PC-9 (cell line): ENCODE results near the gene MSI2. TPM values are rescaled to one million over a fixed set of nuclear protein-coding genes. Genes with fewer than 3 reads are reported as not detected.

Experiments used
- BruUV-seq: library from RNA; stranded (reverse); fragments of 400-500 nt; replicated peaks from 2 replicates; lab custom pipeline; 2021; lab: Mats Ljungman, UMichigan
- CTCF ChIA-PET: fragments of 300-600 bp; sonication (Branson Sonifier 250); formaldehyde crosslinking; loops from one replicate; lab custom pipeline; 2022; ENCODE audit warnings: antibody characterized with exemption; lab: Charles Lee
- POLR2A ChIA-PET: fragments of 300-600 bp; sonication (Branson Sonifier 250); formaldehyde crosslinking; loops from one replicate; lab custom pipeline; 2022; ENCODE audit warnings: antibody characterized with exemption; ENCODE audit not compliant: unreplicated experiment; lab: Charles Lee
- DNase-seq, 2 experiments: peaks; one replicate each; pipeline versions ENCODE4 v3.0.0 to v3.0.0-alpha.2; 2015 to 2022; ENCODE audit warnings: mixed read lengths in 1 of 2
- H2AFZ ChIP-seq: fragments of 200-600 bp; sonication (generic); 2 replicates; pipeline ENCODE4 v1.8.1; 2017; ENCODE audit warnings: antibody characterized with exemption
- H3F3A ChIP-seq: fragments of 200-600 bp; sonication (generic); 2 replicates; pipeline ENCODE4 v1.8.1; 2017; ENCODE audit warnings: antibody characterized with exemption, mild to moderate bottlenecking, low read depth; ENCODE audit not compliant: insufficient read depth
- H3K27ac ChIP-seq: fragments of 200-600 bp; sonication (generic); 2 replicates; pipeline ENCODE4 v1.6.1; 2016; ENCODE audit warnings: mixed run types
- H3K27me3 ChIP-seq: fragments of 200-600 bp; sonication (generic); 2 replicates; pipeline ENCODE4 v1.6.1; 2016; ENCODE audit warnings: low read depth, mixed run types; ENCODE audit not compliant: insufficient read depth
- H3K36me3 ChIP-seq: fragments of 200-600 bp; sonication (generic); 2 replicates; pipeline ENCODE4 v1.6.1; 2016; ENCODE audit warnings: low read depth, mixed run types
- H3K4me1 ChIP-seq: fragments of 200-600 bp; sonication (generic); replicated peaks from 2 replicates; pipeline ENCODE4 v1.6.1; 2016; ENCODE audit warnings: mixed run types; ENCODE audit not compliant: insufficient read depth
- H3K4me2 ChIP-seq: fragments of 200-600 bp; sonication (generic); 2 replicates; pipeline ENCODE4 v1.6.1; 2017; ENCODE audit warnings: mixed run types
- H3K4me3 ChIP-seq: fragments of 200-600 bp; sonication (generic); 2 replicates; pipeline ENCODE4 v1.6.1; 2016; ENCODE audit warnings: mixed run types
- H3K79me2 ChIP-seq: fragments of 200-600 bp; sonication (generic); 2 replicates; pipeline ENCODE4 v1.6.1; 2017; ENCODE audit warnings: low read depth, mixed run types
- H3K9me2 ChIP-seq: fragments of 200-600 bp; sonication (generic); 2 replicates; pipeline ENCODE4 v1.8.1; 2017; ENCODE audit warnings: mild to moderate bottlenecking; ENCODE audit not compliant: insufficient read depth
- H3K9me3 ChIP-seq: fragments of 200-600 bp; sonication (generic); 2 replicates; pipeline ENCODE4 v1.8.1; 2016; ENCODE audit warnings: low read depth; ENCODE audit not compliant: insufficient read depth
- H4K20me1 ChIP-seq: fragments of 200-600 bp; sonication (generic); 2 replicates; pipeline ENCODE4 v1.8.1; 2017; ENCODE audit not compliant: insufficient read depth
- CTCF ChIP-seq: fragments of 200-600 bp; sonication (generic); conservative IDR thresholded peaks from 2 replicates; pipeline ENCODE4 v1.6.1; 2017; ENCODE audit warnings: mixed run types, antibody characterized with exemption, mild to moderate bottlenecking, moderate library complexity
- EZH2 ChIP-seq: fragments of 200-600 bp; sonication (generic); IDR thresholded peaks from 2 replicates; pipeline ENCODE4 v1.8.0; 2017; ENCODE audit warnings: antibody characterized with exemption, low read depth
- intact Hi-C: fragments of 100-400 bp; cut with micrococcal nuclease; formaldehyde crosslinking; loops from one replicate; pipeline ENCODE4 v1.10.0; 2022; ENCODE audit not compliant: unreplicated experiment
- total RNA-seq: library from RNA; stranded (reverse); gene quantifications from 2 replicates; pipeline ENCODE4 v1.2.3, GENCODE V29; 2021

MSI2 gene
- total RNA-seq, 1 experiment from 2014 or later: 15.7 TPM

GRCh38 chr17:57372156-57372555, 115.8 kb downstream of the MSI2 start:
- H3K79me2 ChIP-seq: no peaks in the 10 kb centered on the region
- ChIA-PET POLR2A (interaction anchor here (0.7 kb wide), 1 partner anchor 1023 kb away, joined by 4 read pairs; no protein-coding TSS in a partner anchor), CTCF (no interaction called here)
- TF ChIP-seq CTCF: no peak
- TF ChIP-seq EZH2: no peak
- DNase-seq: peak in 1 of 2 experiments; percentile 90
- BruUV-seq: no TSS peak
- peaks cover 6% of the 10 kb centered on the region for H3K9me3 ChIP-seq
- no peaks in the 10 kb centered on the region for H4K20me1 ChIP-seq
- no peaks in the 10 kb centered on the region for H3K36me3 ChIP-seq
- intact Hi-C loops: no loop called here
- H3K4me2 ChIP-seq: peak overlapping the region; percentile 47
- H3K27ac ChIP-seq: peak overlapping the region; percentile 30
- H3K4me3 ChIP-seq: no peak overlapping the region
- peaks cover 8% of the 10 kb centered on the region; the same call in 1 of the 2 replicates for H3K27me3 ChIP-seq
- H3F3A ChIP-seq: peaks cover 46% of the 10 kb centered on the region
- H2AFZ ChIP-seq: no peak overlapping the region
- H3K9me2 ChIP-seq: no peaks in the 10 kb centered on the region
- H3K4me1 ChIP-seq: peaks cover 74% of the 10 kb centered on the region

GRCh38 chr17:57373048-57373447, 116.7 kb downstream of the MSI2 start:
- Histone ChIP-seq H3K4me1 (peaks cover 74% of the 10 kb centered on the region), H3K27ac (no peak overlapping the region), H3K4me2 (no peak overlapping the region), H3K36me3 (no peaks in the 10 kb centered on the region), H3F3A (peaks cover 46% of the 10 kb centered on the region), H4K20me1 (no peaks in the 10 kb centered on the region), H3K27me3 (peaks cover 8% of the 10 kb centered on the region; the same call in 1 of the 2 replicates), H2AFZ (no peak overlapping the region), H3K9me2 (no peaks in the 10 kb centered on the region), H3K4me3 (no peak overlapping the region), H3K9me3 (peaks cover 6% of the 10 kb centered on the region), H3K79me2 (no peaks in the 10 kb centered on the region)
- intact Hi-C loops: no loop called here
- no peak for DNase-seq
- ChIA-PET CTCF (no interaction called here), POLR2A (no interaction called here)
- no TSS peak for BruUV-seq
- TF ChIP-seq EZH2 (no peak), CTCF (no peak)

GRCh38 chr17:57373756-57374155, 117.4 kb downstream of the MSI2 start:
- no peak overlapping the region for H2AFZ ChIP-seq
- no peak overlapping the region for H3K4me2 ChIP-seq
- ChIA-PET POLR2A (no interaction called here), CTCF (no interaction called here)
- no peaks in the 10 kb centered on the region for H4K20me1 ChIP-seq
- peaks cover 46% of the 10 kb centered on the region for H3F3A ChIP-seq
- H3K79me2 ChIP-seq: no peaks in the 10 kb centered on the region
- peaks cover 8% of the 10 kb centered on the region; the same call in 1 of the 2 replicates for H3K27me3 ChIP-seq
- intact Hi-C loops: no loop called here
- TF ChIP-seq CTCF (no peak), EZH2 (no peak)
- peaks cover 6% of the 10 kb centered on the region for H3K9me3 ChIP-seq
- no peak overlapping the region for H3K4me3 ChIP-seq
- no peak for DNase-seq
- BruUV-seq: no TSS peak
- H3K27ac ChIP-seq: no peak overlapping the region
- no peaks in the 10 kb centered on the region for H3K9me2 ChIP-seq
- peaks cover 69% of the 10 kb centered on the region for H3K4me1 ChIP-seq
- no peaks in the 10 kb centered on the region for H3K36me3 ChIP-seq
